NK-92 (cell line): ENCODE measurements around the gene CENPM.
"Not testable (repeated sequence)": the region's sequence is repeated elsewhere in the genome, so short reads cannot be mapped to it uniquely, and the experiment has no call there.

Source experiments
- DNase-seq: peaks from one replicate; lab custom pipeline; 2025; ENCODE audit not compliant: unreplicated experiment; lab: John Stamatoyannopoulos, UW

Gene CENPM

GRCh38 chr22:41966607-41967240, 19.8 kb upstream of the CENPM start:
- no peak for DNase-seq

- DNase-seq, result no peak
Observed at GRCh38 chr22:41966225-41966606, 19.3 kb upstream of the CENPM start.

GRCh38 chr22:41964112-41964491, 17.1 kb upstream of the CENPM start:
- no peak for DNase-seq

- DNase-seq, result no peak
Observed at GRCh38 chr22:41963453-41964111, 16.6 kb upstream of the CENPM start.

- DNase-seq, result no peak
Observed at GRCh38 chr22:41957941-41958556, 11.1 kb upstream of the CENPM start.

- DNase-seq, result no peak
Observed at GRCh38 chr22:41952713-41953112, 5.8 kb upstream of the CENPM start.

- DNase-seq, result no peak
Observed at GRCh38 chr22:41951898-41952474, 5.0 kb upstream of the CENPM start, which contains the start of gene SMIM45. SMIM45 (plus strand) TSS chr22:41952150.

- DNase-seq, result no peak
Observed at GRCh38 chr22:41949297-41949965, 2.5 kb upstream of the CENPM start.

GRCh38 chr22:41948928-41949296, 2.0 kb upstream of the CENPM start:
- DNase-seq, result not testable (repeated sequence)

- no peak for DNase-seq
Observed at GRCh38 chr22:41948142-41948541, 1.2 kb upstream of the CENPM start.

GRCh38 chr22:41947424-41948080, 600 bp upstream of the CENPM start:
- DNase-seq, result no peak

- no peak for DNase-seq
Observed at GRCh38 chr22:41943661-41944209, 3.2 kb downstream of the CENPM start.

GRCh38 chr22:41940832-41941765, 5.9 kb downstream of the CENPM start:
- DNase-seq, result no peak

- peak; percentile 49 for DNase-seq
Observed at GRCh38 chr22:41939981-41940831, 6.7 kb downstream of the CENPM start.

- no peak for DNase-seq
Observed at GRCh38 chr22:41936894-41937169, 10.1 kb downstream of the CENPM start.

- DNase-seq, result no peak
Observed at GRCh38 chr22:41935509-41935908, 11.4 kb downstream of the CENPM start.

- DNase-seq, result no peak
Observed at GRCh38 chr22:41935015-41935351, 12.0 kb downstream of the CENPM start.

- DNase-seq, result no peak
Observed at GRCh38 chr22:41934284-41935014, 12.5 kb downstream of the CENPM start.
